Loucy (cell line): Measurements from ENCODE around the gene CTIF.

Experiments used
- EZH2phosphoT487 ChIP-seq: fragments of 200-600 bp; IDR thresholded peaks from 2 replicates; pipeline ENCODE4 v1.6.1; 2018; ENCODE audit warnings: antibody characterized with exemption, mild to moderate bottlenecking, moderate library complexity, borderline replicate concordance
- TF ChIP-seq, protein P1 (sequence below): fragments of 200-600 bp; sonication (generic); conservative IDR thresholded peaks from 2 replicates; pipeline ENCODE4 v1.5.1; 2014; ENCODE audit warnings: mild to moderate bottlenecking, antibody characterized with exemption, low read length

DNA sequence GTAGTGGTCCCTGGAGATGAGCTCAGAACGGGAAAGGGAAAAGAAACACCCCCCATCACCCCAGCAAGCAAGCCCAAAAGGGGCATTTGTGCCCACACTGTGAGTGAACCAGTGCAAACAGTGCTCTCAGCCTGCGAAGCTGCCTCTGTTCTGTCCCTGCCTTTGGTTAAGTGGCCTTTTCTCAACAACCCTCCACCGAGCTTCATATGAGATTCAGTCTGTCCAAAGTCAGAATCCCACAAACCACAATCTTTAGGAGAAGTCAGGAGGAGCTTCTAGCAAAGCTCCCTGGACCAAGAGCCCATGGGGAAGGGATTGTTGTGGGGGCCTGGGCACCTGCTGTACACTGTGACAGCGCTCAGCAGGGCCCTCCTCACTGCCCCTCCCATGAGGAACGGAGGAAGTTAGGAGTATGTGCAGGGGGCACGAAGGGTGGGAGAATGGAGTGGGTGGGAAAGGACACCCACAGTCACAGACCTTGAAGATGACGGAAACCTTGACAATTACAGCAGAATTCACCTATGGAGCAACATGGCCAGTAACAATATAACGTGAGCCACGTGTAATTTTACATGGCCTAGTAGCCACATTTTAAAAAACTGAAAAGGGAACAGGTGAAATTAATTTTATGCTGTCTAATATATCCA lies 292.4 kb downstream of the CTIF start:
- TF ChIP-seq, protein P1, sequence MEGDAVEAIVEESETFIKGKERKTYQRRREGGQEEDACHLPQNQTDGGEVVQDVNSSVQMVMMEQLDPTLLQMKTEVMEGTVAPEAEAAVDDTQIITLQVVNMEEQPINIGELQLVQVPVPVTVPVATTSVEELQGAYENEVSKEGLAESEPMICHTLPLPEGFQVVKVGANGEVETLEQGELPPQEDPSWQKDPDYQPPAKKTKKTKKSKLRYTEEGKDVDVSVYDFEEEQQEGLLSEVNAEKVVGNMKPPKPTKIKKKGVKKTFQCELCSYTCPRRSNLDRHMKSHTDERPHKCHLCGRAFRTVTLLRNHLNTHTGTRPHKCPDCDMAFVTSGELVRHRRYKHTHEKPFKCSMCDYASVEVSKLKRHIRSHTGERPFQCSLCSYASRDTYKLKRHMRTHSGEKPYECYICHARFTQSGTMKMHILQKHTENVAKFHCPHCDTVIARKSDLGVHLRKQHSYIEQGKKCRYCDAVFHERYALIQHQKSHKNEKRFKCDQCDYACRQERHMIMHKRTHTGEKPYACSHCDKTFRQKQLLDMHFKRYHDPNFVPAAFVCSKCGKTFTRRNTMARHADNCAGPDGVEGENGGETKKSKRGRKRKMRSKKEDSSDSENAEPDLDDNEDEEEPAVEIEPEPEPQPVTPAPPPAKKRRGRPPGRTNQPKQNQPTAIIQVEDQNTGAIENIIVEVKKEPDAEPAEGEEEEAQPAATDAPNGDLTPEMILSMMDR = no peak
- no peak for TF ChIP-seq EZH2phosphoT487
